Activated CD4-positive, alpha-beta memory T cell treated with anti-CD3 and anti-CD28 coated beads for 36 hours (primary cell): Measurements from ENCODE around the gene RSPRY1. TPM values are rescaled to one million over a fixed set of nuclear protein-coding genes. Genes with fewer than 3 reads are reported as not detected.

ENCODE experiments used
- CTCF ChIA-PET: fragments of 350-600 bp; sonication (Branson Sonifier 250); formaldehyde crosslinking; loops from one replicate; lab custom pipeline; 2021; ENCODE audit warnings: antibody characterized with exemption, inconsistent platforms; lab: Charles Lee
- POLR2A ChIA-PET: fragments of 350-600 bp; sonication (Branson Sonifier 250); formaldehyde crosslinking; loops from one replicate; lab custom pipeline; 2021; ENCODE audit warnings: antibody characterized with exemption; lab: Charles Lee
- DNase-seq: peaks from one replicate; pipeline ENCODE4 v3.0.0-alpha.2; 2020
- H3K27ac Mint-ChIP-seq: one replicate; pipeline ENCODE4 v1.8.0; 2021; ENCODE audit warnings: mixed read lengths
- H3K27me3 Mint-ChIP-seq: one replicate; pipeline ENCODE4 v1.8.0; 2021; ENCODE audit warnings: mixed read lengths
- H3K36me3 Mint-ChIP-seq: one replicate; pipeline ENCODE4 v1.8.0; 2021; ENCODE audit warnings: mixed read lengths
- H3K4me1 Mint-ChIP-seq: one replicate; pipeline ENCODE4 v1.8.0; 2021; ENCODE audit warnings: low read depth, mixed read lengths
- H3K4me3 Mint-ChIP-seq: one replicate; pipeline ENCODE4 v1.8.0; 2021; ENCODE audit warnings: mild to moderate bottlenecking, mixed read lengths
- H3K9me3 Mint-ChIP-seq: one replicate; pipeline ENCODE4 v1.8.0; 2021; ENCODE audit warnings: mixed read lengths
- intact Hi-C: fragments of 100-400 bp; cut with micrococcal nuclease; formaldehyde crosslinking; loops from one replicate; pipeline ENCODE4 v1.15.1; 2023
- total RNA-seq, 2 experiments: library from RNA; stranded (reverse); gene quantifications; one replicate each; pipeline ENCODE4 v1.2.3, GENCODE V29; 2021

Gene RSPRY1
- total RNA-seq, 2 experiments from 2014 or later, result 31.5 to 33.3 TPM

GRCh38 chr16:57252148-57252721 is 66.1 kb downstream of the RSPRY1 start:
- H3K27me3 Mint-ChIP-seq, result no peaks in the 10 kb centered on the region
- H3K9me3 Mint-ChIP-seq, result no peaks in the 10 kb centered on the region
- POLR2A ChIA-PET, result no interaction called here
- CTCF ChIA-PET, result no interaction called here
- H3K36me3 Mint-ChIP-seq, result peaks cover 31% of the 10 kb centered on the region
- no peak for DNase-seq
- intact Hi-C loops, result no loop called here
- no peaks in the 10 kb centered on the region for H3K4me1 Mint-ChIP-seq
- H3K4me3 Mint-ChIP-seq, result no peak overlapping the region
- no peak overlapping the region for H3K27ac Mint-ChIP-seq

GRCh38 chr16:57253466-57253865 is 67.3 kb downstream of the RSPRY1 start:
- DNase-seq, result no peak
- Mint-ChIP-seq H3K4me3 (no peak overlapping the region), H3K27ac (no peak overlapping the region), H3K27me3 (no peaks in the 10 kb centered on the region), H3K4me1 (peaks cover 2% of the 10 kb centered on the region), H3K9me3 (no peaks in the 10 kb centered on the region), H3K36me3 (peaks cover 29% of the 10 kb centered on the region)
- ChIA-PET POLR2A (no interaction called here), CTCF (no interaction called here)
- intact Hi-C loops, result no loop called here

- no peaks in the 10 kb centered on the region for H3K27me3 Mint-ChIP-seq
- POLR2A ChIA-PET, result no interaction called here
Observed at GRCh38 chr16:57255686-57256415, 69.7 kb downstream of the RSPRY1 start.

GRCh38 chr16:57256601-57257395 is 70.7 kb downstream of the RSPRY1 start:
- DNase-seq, result no peak
- H3K4me3 Mint-ChIP-seq, result no peak overlapping the region
- intact Hi-C loops, result no loop called here
- peaks cover 12% of the 10 kb centered on the region for H3K36me3 Mint-ChIP-seq
- no peaks in the 10 kb centered on the region for H3K27me3 Mint-ChIP-seq
- POLR2A ChIA-PET, result no interaction called here
- H3K27ac Mint-ChIP-seq, result no peak overlapping the region
- H3K9me3 Mint-ChIP-seq, result no peaks in the 10 kb centered on the region
- CTCF ChIA-PET, result no interaction called here
- peaks cover 11% of the 10 kb centered on the region for H3K4me1 Mint-ChIP-seq

More at GRCh38 chr16:57255686-57256415, 69.7 kb downstream of the RSPRY1 start:
- Mint-ChIP-seq H3K27ac (no peak overlapping the region), H3K4me1 (peaks cover 11% of the 10 kb centered on the region), H3K36me3 (peaks cover 16% of the 10 kb centered on the region), H3K9me3 (no peaks in the 10 kb centered on the region), H3K4me3 (no peak overlapping the region)
- no peak for DNase-seq
- intact Hi-C loops, result no loop called here
- CTCF ChIA-PET, result no interaction called here

GRCh38 chr16:57257455-57258070 is 71.4 kb downstream of the RSPRY1 start:
- DNase-seq, result no peak
- intact Hi-C loops, result no loop called here
- Mint-ChIP-seq H3K4me1 (peaks cover 11% of the 10 kb centered on the region), H3K27ac (no peak overlapping the region), H3K4me3 (no peak overlapping the region), H3K9me3 (no peaks in the 10 kb centered on the region), H3K27me3 (no peaks in the 10 kb centered on the region), H3K36me3 (peaks cover 5% of the 10 kb centered on the region)
- ChIA-PET POLR2A (no interaction called here), CTCF (no interaction called here)

GRCh38 chr16:57258226-57258909 is 72.2 kb downstream of the RSPRY1 start:
- intact Hi-C loops, result no loop called here
- Mint-ChIP-seq H3K9me3 (no peaks in the 10 kb centered on the region), H3K4me3 (no peak overlapping the region), H3K27ac (no peak overlapping the region), H3K4me1 (peaks cover 11% of the 10 kb centered on the region), H3K27me3 (no peaks in the 10 kb centered on the region), H3K36me3 (no peaks in the 10 kb centered on the region)
- CTCF ChIA-PET, result no interaction called here
- no peak for DNase-seq
- POLR2A ChIA-PET, result interaction anchor here (1.2 kb wide), 1 partner anchor 13 kb away, joined by 3 read pairs; the partner anchor contains the start of gene ARL2BP

- Mint-ChIP-seq H3K27me3 (no peaks in the 10 kb centered on the region), H3K4me3 (no peak overlapping the region), H3K36me3 (no peaks in the 10 kb centered on the region), H3K27ac (peak overlapping the region; percentile 51), H3K4me1 (peaks cover 11% of the 10 kb centered on the region), H3K9me3 (no peaks in the 10 kb centered on the region)
- CTCF ChIA-PET, result no interaction called here
- no peak for DNase-seq
- intact Hi-C loops, result no loop called here
- POLR2A ChIA-PET, result interaction anchor here (0.7 to 1.2 kb wide), 2 partner anchors 14 to 71 kb away, joined by 3 to 4 read pairs; partner anchors contain the start of gene ARL2BP
Observed at GRCh38 chr16:57258910-57259475, 72.9 kb downstream of the RSPRY1 start.

- ChIA-PET POLR2A (no interaction called here), CTCF (interaction anchor here (1.0 kb wide), 1 partner anchor 156 kb away, joined by 3 read pairs; no protein-coding TSS in a partner anchor)
- Mint-ChIP-seq H3K27ac (no peak overlapping the region), H3K9me3 (no peaks in the 10 kb centered on the region), H3K36me3 (no peaks in the 10 kb centered on the region), H3K4me3 (no peak overlapping the region), H3K4me1 (peaks cover 13% of the 10 kb centered on the region), H3K27me3 (no peaks in the 10 kb centered on the region)
- DNase-seq, result peak; percentile 29
- intact Hi-C loops, result no loop called here
Observed at GRCh38 chr16:57260294-57260929, 74.3 kb downstream of the RSPRY1 start.

GRCh38 chr16:57261806-57262205 is 75.7 kb downstream of the RSPRY1 start:
- DNase-seq, result no peak
- intact Hi-C loops, result no loop called here
- Mint-ChIP-seq H3K9me3 (no peaks in the 10 kb centered on the region), H3K4me1 (peaks cover 25% of the 10 kb centered on the region), H3K27me3 (no peaks in the 10 kb centered on the region), H3K36me3 (no peaks in the 10 kb centered on the region), H3K4me3 (no peak overlapping the region), H3K27ac (no peak overlapping the region)
- ChIA-PET POLR2A (no interaction called here), CTCF (no interaction called here)

- Mint-ChIP-seq H3K27ac (no peak overlapping the region), H3K36me3 (no peaks in the 10 kb centered on the region), H3K9me3 (no peaks in the 10 kb centered on the region), H3K4me3 (no peak overlapping the region), H3K27me3 (no peaks in the 10 kb centered on the region), H3K4me1 (peaks cover 34% of the 10 kb centered on the region)
- DNase-seq, result no peak
- intact Hi-C loops, result no loop called here
- ChIA-PET CTCF (interaction anchor here (1.2 kb wide), 1 partner anchor 53 kb away, joined by 3 read pairs; no protein-coding TSS in a partner anchor), POLR2A (no interaction called here)
Observed at GRCh38 chr16:57262841-57263540, 76.9 kb downstream of the RSPRY1 start.
